A549 (cell line): ENCODE data around the gene PDE8B.

Source experiments
- CHD4 ChIP-seq: fragments of 200-600 bp; sonication (generic); IDR thresholded peaks from 2 replicates; pipeline ENCODE4 v1.6.1; 2016; ENCODE audit warnings: antibody characterized with exemption, mild to moderate bottlenecking, borderline replicate concordance
- MAX ChIP-seq: IDR thresholded peaks from 2 replicates; pipeline ENCODE4 v1.6.1; 2012
- MAZ ChIP-seq: fragments of 150-350 bp; IDR thresholded peaks from 2 replicates; pipeline ENCODE4 v1.6.1; 2014; ENCODE audit warnings: antibody characterized with exemption, low read depth, low read length, borderline replicate concordance
- POLR2A ChIP-seq: IDR thresholded peaks from 2 replicates; pipeline ENCODE4 v1.6.1; 2012; ENCODE audit warnings: mild to moderate bottlenecking, low read length
- RFX5 ChIP-seq: fragments of 450-650 bp; IDR thresholded peaks from 2 replicates; pipeline ENCODE4 v1.7.1; 2014; ENCODE audit warnings: antibody characterized with exemption, mild to moderate bottlenecking, moderate library complexity
- TP53 ChIP-seq: fragments of 250-450 bp; sonication (Bioruptor Pico); IDR thresholded peaks from 2 replicates; pipeline ENCODE4 v1.5.0; 2021; ENCODE audit warnings: mild to moderate bottlenecking, moderate library complexity
- ZFP36 ChIP-seq: fragments of 450-650 bp; IDR thresholded peaks from 2 replicates; pipeline ENCODE4 v1.6.1; 2014; ENCODE audit warnings: borderline replicate concordance; ENCODE audit not compliant: partially characterized antibody
- TF ChIP-seq, protein P1 (sequence below): fragments of >200 bp; sonication (Bioruptor Twin); formaldehyde crosslinking; IDR thresholded peaks from 3 replicates; pipeline ENCODE4 v1.5.1; 2016

DNA sequence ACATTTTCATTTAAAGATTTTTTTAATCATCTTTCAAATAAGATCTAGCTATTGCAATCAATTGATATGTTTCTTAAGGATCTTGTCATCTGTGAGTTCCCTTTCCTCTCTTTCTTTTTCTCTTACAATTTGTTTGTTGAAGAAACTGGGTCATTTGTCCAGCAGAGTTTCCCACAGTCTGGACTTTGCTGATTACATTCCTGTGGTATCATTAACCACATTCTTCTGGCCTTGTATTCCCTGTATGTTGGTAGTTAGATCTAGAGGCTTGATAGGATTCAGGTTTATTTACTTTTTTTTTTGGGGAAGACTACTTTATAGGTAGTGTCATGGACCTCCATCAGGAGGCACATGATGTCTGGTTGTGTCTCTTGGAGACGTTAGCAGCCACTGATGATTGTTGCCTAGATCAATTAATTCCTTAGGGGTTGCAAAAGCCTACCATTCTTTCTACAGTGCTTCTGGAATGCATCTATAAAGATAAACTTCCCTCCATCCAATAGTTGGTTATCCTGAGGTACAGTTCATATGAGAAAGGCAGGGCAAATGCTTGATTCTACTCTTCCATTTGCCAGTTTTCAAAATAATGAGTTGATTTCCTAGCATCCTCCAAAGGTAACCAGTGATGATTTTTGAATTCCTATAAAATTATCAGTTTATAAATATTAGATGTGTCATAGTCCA lies 14.3 kb downstream of the PDE8B start:
- TF ChIP-seq RFX5 (no peak), TP53 (CRISPR knock-in tag) (no peak), MAZ (no peak), ZFP36 (no peak), CHD4 (no peak), POLR2A (no peak), MAX (no peak)
- TF ChIP-seq, protein P1, sequence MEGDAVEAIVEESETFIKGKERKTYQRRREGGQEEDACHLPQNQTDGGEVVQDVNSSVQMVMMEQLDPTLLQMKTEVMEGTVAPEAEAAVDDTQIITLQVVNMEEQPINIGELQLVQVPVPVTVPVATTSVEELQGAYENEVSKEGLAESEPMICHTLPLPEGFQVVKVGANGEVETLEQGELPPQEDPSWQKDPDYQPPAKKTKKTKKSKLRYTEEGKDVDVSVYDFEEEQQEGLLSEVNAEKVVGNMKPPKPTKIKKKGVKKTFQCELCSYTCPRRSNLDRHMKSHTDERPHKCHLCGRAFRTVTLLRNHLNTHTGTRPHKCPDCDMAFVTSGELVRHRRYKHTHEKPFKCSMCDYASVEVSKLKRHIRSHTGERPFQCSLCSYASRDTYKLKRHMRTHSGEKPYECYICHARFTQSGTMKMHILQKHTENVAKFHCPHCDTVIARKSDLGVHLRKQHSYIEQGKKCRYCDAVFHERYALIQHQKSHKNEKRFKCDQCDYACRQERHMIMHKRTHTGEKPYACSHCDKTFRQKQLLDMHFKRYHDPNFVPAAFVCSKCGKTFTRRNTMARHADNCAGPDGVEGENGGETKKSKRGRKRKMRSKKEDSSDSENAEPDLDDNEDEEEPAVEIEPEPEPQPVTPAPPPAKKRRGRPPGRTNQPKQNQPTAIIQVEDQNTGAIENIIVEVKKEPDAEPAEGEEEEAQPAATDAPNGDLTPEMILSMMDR = no peak
